Measurements from ENCODE around the gene DNM3. TPM values are rescaled to one million over a fixed set of nuclear protein-coding genes. Genes with fewer than 3 reads are reported as not detected.

Gene DNM3
- total and polyA plus RNA-seq, 9 of the 15 experiments (the other 6 are each of a cell fraction or from before 2014, with no cell fraction given), result 0.08 to 0.36 (median 0.22) TPM; not detected in 1

GRCh38 chr1:172401892-172402291, 560.6 kb downstream of the DNM3 start (continued):
- TF ChIP-seq CUX1 (CRISPR knock-in tag; IDR thresholded peaks at IDR 0.05), result 0 out of 2 replicates have a peak, but pooled peaks have one; percentile 56
- TF ChIP-seq HDAC3 (IDR thresholded peaks at IDR 0.05; ENCODE audit: borderline replicate concordance, partially characterized antibody), result peak; percentile 16
- no peak for TF ChIP-seq ZNF79 (CRISPR knock-in tag; IDR thresholded peaks at IDR 0.05; ENCODE audit: low read depth)
- no peak for TF ChIP-seq RNF2 (IDR thresholded peaks at IDR 0.05)
- no peak for TF ChIP-seq KLF6 (CRISPR knock-in tag; IDR thresholded peaks at IDR 0.05; ENCODE audit: borderline replicate concordance)
- peak; percentile 71 for TF ChIP-seq TCF3 (CRISPR knock-in tag; IDR thresholded peaks at IDR 0.05)
- peak; percentile 75 for TF ChIP-seq ZNF134 (CRISPR knock-in tag; conservative IDR thresholded peaks at IDR 0.05)
- TF ChIP-seq SMARCA5 (IDR thresholded peaks at IDR 0.05), result no peak
- TF ChIP-seq ZNF717 (CRISPR knock-in tag; IDR thresholded peaks at IDR 0.05), result no peak
- TF ChIP-seq EP300 (IDR thresholded peaks at IDR 0.05; ENCODE audit: low read length), result peak; percentile 34; the same call in 1 of the 2 replicates
- no peak for TF ChIP-seq ZNF140 (CRISPR knock-in tag; IDR thresholded peaks at IDR 0.05)
- no peak for TF ChIP-seq ZBTB2 (IDR thresholded peaks at IDR 0.05)
- no peak for TF ChIP-seq ZNF263 (CRISPR knock-in tag; IDR thresholded peaks at IDR 0.05; ENCODE audit: borderline replicate concordance)
- TF ChIP-seq CEBPB (tag; IDR thresholded peaks at IDR 0.05), result peak; percentile 24; the same call in 1 of the 2 replicates
- TF ChIP-seq FOXJ2 (tag; IDR thresholded peaks at IDR 0.05), result 0 out of 2 replicates have a peak, but pooled peaks have one; percentile 18
